ENCODE measurements around the gene A2M. TPM values are rescaled to one million over a fixed set of nuclear protein-coding genes. Genes with fewer than 3 reads are reported as not detected.
"Not testable (repeated sequence)": the region's sequence is repeated elsewhere in the genome, so short reads cannot be mapped to it uniquely, and the experiment has no call there.

A2M gene
- total RNA-seq, result 1 to 10 TPM; 2.7 to 3.4 TPM

DNA sequence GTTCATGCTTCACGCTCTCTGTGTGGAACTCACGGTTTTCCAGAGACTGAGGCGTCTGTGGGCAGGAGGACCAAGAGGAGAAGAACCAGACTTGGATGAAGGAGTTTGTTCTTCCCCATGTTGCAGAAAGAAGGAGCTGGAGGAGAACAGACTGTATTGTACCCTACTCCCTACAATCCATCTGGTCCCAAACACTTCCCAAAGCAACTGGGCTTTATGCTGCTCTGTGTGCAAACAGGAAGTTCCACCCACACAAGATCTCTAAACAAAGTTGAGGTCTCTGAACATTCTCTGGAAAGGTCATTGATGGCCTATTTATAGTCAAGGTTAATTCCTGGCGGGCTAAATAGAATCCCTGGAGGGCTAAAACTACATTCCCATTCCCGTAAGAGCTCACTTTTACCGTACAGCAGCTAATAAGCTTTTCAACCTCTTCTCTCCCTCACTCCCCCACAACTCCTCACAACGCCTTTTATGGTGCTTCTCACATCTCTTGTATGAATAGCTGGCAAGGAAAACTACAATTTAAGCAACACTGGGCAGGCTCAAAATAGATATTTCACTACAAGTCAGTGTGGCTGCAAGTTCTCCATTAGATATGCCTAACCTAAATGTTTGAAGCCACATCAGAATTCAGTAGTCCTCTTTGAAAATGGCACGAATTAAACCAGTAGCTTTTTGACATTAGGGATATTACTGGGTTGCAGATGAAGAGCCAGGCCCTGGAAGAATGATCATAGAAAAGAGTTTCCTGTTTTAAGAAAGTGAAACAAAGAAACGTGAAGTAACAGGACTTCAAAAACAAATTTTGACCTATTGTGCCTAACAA is at the start of gene A2M:
A2M (minus strand) TSS at position 189 of the 829 bp plus-strand sequence; CDS start at position 119, 70 bp downstream.
- Mint-ChIP-seq H3K27me3 (peaks cover 7% of the 10 kb centered on the region), H3K4me1 (peaks cover 10% of the 10 kb centered on the region), H3K9me3 (no peaks in the 10 kb centered on the region), H3K4me3 (peak within 1 kb of the TSS; percentile 31), H3K27ac (no peak within 1 kb of the TSS), H3K36me3 (no peaks in the 10 kb centered on the region)
- DNase-seq, result no peak
- ATAC-seq (ENCODE audit: low read depth), result no peak
- POLR2A ChIA-PET, result no interaction called here

DNA sequence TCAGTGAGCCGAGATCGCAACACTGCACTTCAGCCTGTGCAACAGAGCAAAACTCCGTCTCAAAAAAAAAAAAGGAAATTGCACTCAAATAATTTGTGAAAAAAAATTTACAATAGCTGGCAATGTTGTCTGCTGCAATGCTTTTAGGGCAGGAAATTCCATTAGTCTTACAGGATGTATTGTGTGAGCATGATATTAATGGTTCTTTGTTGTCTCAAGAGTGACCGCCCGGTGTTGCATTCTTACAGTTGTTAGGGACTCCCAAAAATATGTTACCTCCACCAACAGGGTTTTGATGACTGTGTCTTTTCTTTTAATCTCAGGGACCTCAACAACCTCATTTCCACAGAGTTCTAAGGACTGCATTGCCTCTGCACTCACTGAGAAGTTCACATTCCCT is 47.7 kb upstream of the A2M start:
- DNase-seq (no peak), ATAC-seq (ENCODE audit: low read depth) (no peak)
- H3K4me1 Mint-ChIP-seq, result no peaks in the 10 kb centered on the region
- H3K4me3 Mint-ChIP-seq, result no peak overlapping the region
- no peaks in the 10 kb centered on the region for H3K9me3 Mint-ChIP-seq
- H3K27ac Mint-ChIP-seq, result no peak overlapping the region
- POLR2A ChIA-PET, result no interaction called here
- H3K27me3 Mint-ChIP-seq, result peaks cover 11% of the 10 kb centered on the region
- no peaks in the 10 kb centered on the region for H3K36me3 Mint-ChIP-seq

DNA sequence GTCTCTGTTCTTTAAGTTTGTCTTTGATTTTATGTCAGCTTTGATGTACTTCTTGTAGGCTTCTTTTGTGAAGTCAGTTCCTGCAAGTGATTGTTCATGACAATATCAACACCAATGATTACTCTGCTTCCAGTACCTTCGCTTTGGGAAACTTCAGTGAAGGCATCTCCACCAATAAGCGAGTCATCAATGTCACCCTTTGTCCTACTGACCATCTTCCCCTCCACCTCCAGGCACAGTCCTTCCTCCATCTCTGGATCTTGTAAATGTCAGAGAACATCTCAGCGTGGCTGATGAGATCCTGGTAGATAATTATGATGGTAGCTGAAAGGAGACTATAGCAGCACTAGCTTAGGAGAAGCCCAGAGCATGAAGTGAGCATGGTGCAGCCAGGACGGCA is 40.4 kb upstream of the A2M start:
- DNase-seq, result no peak
- POLR2A ChIA-PET, result no interaction called here
- Mint-ChIP-seq H3K27me3 (peaks cover 7% of the 10 kb centered on the region), H3K4me3 (no peak overlapping the region), H3K27ac (no peak overlapping the region), H3K4me1 (no peaks in the 10 kb centered on the region), H3K9me3 (peaks cover 1% of the 10 kb centered on the region), H3K36me3 (no peaks in the 10 kb centered on the region)
- ATAC-seq (ENCODE audit: low read depth), result no peak

- H3K27ac Mint-ChIP-seq, result no peak overlapping the region
- no peaks in the 10 kb centered on the region for H3K27me3 Mint-ChIP-seq
- DNase-seq, result no peak
- POLR2A ChIA-PET, result no interaction called here
- peaks cover 12% of the 10 kb centered on the region for H3K9me3 Mint-ChIP-seq
- no peak for ATAC-seq (ENCODE audit: low read depth)
- peaks cover 4% of the 10 kb centered on the region for H3K36me3 Mint-ChIP-seq
- H3K4me1 Mint-ChIP-seq, result peaks cover 3% of the 10 kb centered on the region
- no peak overlapping the region for H3K4me3 Mint-ChIP-seq
Measured at GRCh38 chr12:9149372-9149771, 33.7 kb upstream of the A2M start.

DNA sequence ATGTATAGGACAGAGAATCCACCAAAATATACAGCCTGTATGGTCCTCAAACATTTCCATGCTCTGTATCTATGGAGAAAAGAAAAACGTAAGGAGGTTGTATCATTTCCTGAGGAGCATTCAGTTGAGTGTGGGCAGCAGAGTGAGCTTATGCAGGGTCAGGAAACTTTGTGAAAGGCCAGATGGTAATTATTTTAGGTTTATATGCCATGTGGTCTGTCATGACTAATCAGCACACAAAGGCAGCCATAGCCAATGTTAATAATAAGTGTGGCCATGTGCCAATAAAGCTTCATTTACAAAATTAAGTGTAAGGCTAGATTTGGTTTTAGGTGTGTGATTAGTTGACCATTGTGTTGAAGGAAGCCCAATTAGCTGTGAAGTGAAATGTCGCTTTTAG is 33.2 kb upstream of the A2M start:
- Mint-ChIP-seq H3K9me3 (peaks cover 15% of the 10 kb centered on the region), H3K27ac (no peak overlapping the region), H3K36me3 (peaks cover 5% of the 10 kb centered on the region), H3K4me1 (peaks cover 3% of the 10 kb centered on the region), H3K27me3 (no peaks in the 10 kb centered on the region), H3K4me3 (no peak overlapping the region)
- ATAC-seq (ENCODE audit: low read depth) (no peak), DNase-seq (no peak)
- POLR2A ChIA-PET, result no interaction called here

DNA sequence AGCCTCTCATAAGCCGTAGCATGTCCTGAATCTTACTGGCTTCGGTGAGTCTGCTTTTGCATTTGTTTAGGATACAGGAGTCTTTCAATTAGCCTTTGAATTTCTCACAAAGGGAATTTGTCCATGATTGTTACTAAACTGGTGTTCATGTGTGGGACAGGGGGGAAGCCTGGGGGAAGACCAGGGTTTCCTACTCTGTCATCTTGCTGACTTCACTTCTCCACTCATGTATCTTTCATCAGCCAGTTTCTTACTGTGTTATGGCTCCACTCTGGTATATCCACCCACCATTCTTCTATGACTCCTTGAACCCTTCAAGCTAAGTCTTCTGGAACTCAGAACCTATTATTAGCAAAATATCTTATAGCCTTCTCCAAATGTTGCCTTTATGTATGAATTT is 31.7 kb upstream of the A2M start:
- H3K36me3 Mint-ChIP-seq, result peaks cover 9% of the 10 kb centered on the region
- no peak for DNase-seq
- peaks cover 3% of the 10 kb centered on the region for H3K4me1 Mint-ChIP-seq
- H3K27me3 Mint-ChIP-seq, result peaks cover 3% of the 10 kb centered on the region
- H3K4me3 Mint-ChIP-seq, result no peak overlapping the region
- H3K9me3 Mint-ChIP-seq, result peaks cover 19% of the 10 kb centered on the region
- POLR2A ChIA-PET, result no interaction called here
- no peak for ATAC-seq (ENCODE audit: low read depth)
- H3K27ac Mint-ChIP-seq, result no peak overlapping the region

DNA sequence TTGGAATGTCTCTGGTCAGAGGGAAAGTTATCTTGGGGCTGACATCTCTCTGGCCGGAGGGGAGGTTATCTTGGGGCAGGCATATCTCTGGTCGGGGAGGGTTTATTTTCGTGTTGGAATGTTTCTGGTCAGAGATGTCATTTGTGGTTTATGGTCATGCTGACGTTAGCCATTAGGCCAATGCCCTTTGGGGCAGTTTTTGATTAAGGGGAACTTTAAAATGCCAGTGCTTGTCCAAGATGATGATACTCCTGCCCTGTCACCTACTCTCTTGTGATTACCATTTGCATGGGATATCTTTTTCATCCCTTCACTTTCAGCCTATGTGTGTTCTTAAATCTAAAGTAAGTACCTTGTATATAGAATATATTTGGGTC is 29.0 kb upstream of the A2M start:
- DNase-seq, result no peak
- H3K27ac Mint-ChIP-seq, result no peak overlapping the region
- H3K27me3 Mint-ChIP-seq, result peaks cover 3% of the 10 kb centered on the region
- no peak for ATAC-seq (ENCODE audit: low read depth)
- peaks cover 3% of the 10 kb centered on the region for H3K4me1 Mint-ChIP-seq
- peaks cover 9% of the 10 kb centered on the region for H3K36me3 Mint-ChIP-seq
- POLR2A ChIA-PET, result no interaction called here
- peaks cover 19% of the 10 kb centered on the region for H3K9me3 Mint-ChIP-seq
- no peak overlapping the region for H3K4me3 Mint-ChIP-seq

DNA sequence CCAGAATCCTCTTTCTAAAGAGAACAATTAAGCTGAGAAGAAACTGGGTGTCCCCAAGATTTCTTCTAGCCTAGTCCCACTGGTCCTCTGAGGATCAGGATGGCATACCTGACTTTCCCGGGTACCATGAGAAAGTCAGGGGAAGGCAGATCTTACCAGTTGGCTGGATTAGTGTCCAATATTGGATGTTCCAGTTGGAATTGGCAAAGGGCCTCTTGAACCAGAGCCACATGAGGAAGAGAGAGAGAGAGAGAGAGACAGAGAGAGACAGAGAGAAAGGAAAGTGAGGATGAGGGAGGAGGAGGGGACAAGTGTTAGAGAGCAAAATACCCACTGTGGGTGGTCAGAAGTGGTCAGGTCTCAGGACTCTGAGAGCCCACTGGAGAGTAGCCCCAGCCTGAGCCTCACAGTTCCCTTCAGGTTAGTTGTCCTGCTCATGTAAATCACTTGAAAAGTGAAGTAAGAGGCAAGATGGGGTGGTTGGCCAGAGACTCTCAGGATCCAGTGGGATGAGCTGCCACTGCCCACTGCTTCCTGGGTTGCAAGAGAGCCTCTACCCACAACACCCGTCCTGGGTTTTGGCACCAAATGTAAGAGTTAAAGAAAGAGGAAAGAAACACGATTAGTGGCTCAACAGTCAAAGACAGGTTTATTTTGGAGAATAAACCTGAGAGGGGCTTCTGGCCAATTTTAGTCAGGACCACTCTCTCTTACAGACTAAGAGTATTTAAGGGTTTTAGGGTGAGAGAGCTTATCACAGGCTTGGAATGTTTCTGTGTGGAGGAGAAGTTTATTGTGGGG is 28.4 kb upstream of the A2M start:
- no peak overlapping the region for H3K27ac Mint-ChIP-seq
- ATAC-seq (ENCODE audit: low read depth) (no peak), DNase-seq (no peak)
- peaks cover 19% of the 10 kb centered on the region for H3K9me3 Mint-ChIP-seq
- POLR2A ChIA-PET, result no interaction called here
- H3K4me3 Mint-ChIP-seq, result no peak overlapping the region
- H3K4me1 Mint-ChIP-seq, result peaks cover 3% of the 10 kb centered on the region
- peaks cover 3% of the 10 kb centered on the region for H3K27me3 Mint-ChIP-seq
- peaks cover 9% of the 10 kb centered on the region for H3K36me3 Mint-ChIP-seq

- DNase-seq (no peak), ATAC-seq (ENCODE audit: low read depth) (no peak)
- Mint-ChIP-seq H3K4me3 (no peak overlapping the region), H3K27me3 (peaks cover 5% of the 10 kb centered on the region), H3K4me1 (peaks cover 3% of the 10 kb centered on the region), H3K9me3 (peaks cover 17% of the 10 kb centered on the region), H3K36me3 (peaks cover 9% of the 10 kb centered on the region), H3K27ac (no peak overlapping the region)
- POLR2A ChIA-PET, result no interaction called here
Measured at GRCh38 chr12:9143137-9143536, 27.4 kb upstream of the A2M start.

DNA sequence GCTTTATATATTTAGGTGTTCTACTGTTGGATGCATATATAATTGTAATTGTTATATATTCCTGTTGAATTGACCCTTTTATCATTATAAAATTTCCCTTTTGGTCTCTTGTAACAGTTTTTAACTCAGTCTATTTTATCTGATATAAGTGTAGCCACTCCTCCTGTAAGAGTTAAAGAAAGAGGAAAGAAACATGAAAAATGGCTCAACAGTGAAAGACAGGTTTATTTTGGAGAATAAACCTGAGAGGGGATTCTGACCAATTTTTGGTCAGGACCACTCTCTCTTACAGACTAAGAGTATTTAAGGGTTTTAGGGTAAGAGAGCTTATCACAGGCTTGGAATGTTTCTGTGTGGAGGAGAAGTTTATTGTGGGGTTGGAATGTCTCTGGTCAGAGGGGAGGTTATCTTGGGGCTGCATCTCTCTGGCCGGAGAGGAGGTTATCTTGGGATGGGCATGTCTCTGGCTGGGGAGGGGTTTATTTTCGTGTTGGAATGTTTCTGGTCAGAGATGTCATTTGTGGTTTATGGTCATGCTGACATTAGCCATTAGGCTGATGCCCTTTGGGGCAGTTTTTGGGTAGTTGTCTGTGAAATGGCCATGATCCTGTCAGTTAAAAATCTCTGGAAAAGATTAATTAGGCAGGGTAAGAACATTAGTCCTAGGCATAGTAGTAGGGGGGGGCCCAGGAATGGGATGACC is 24.0 kb upstream of the A2M start:
- H3K4me3 Mint-ChIP-seq; H3K4me1 Mint-ChIP-seq; H3K27me3 Mint-ChIP-seq; POLR2A ChIA-PET; H3K36me3 Mint-ChIP-seq; DNase-seq; H3K27ac Mint-ChIP-seq; ATAC-seq (ENCODE audit: low read depth): not testable (repeated sequence)
- H3K9me3 Mint-ChIP-seq, result peaks cover 10% of the 10 kb centered on the region

- Mint-ChIP-seq H3K9me3 (peaks cover 1% of the 10 kb centered on the region), H3K36me3 (no peaks in the 10 kb centered on the region), H3K4me3 (no peak overlapping the region), H3K27me3 (peaks cover 2% of the 10 kb centered on the region), H3K4me1 (no peaks in the 10 kb centered on the region), H3K27ac (no peak overlapping the region)
- POLR2A ChIA-PET, result no interaction called here
- no peak for ATAC-seq (ENCODE audit: low read depth)
- DNase-seq, result no peak
Measured at GRCh38 chr12:9135903-9136310, 20.2 kb upstream of the A2M start.

GRCh38 chr12:9134981-9135628 is 19.4 kb upstream of the A2M start:
- H3K4me1 Mint-ChIP-seq, result no peaks in the 10 kb centered on the region
- no peak overlapping the region for H3K4me3 Mint-ChIP-seq
- H3K27me3 Mint-ChIP-seq, result peaks cover 2% of the 10 kb centered on the region

GRCh38 chr12:9133216-9133916 is 17.6 kb upstream of the A2M start:
- H3K36me3 Mint-ChIP-seq, result no peaks in the 10 kb centered on the region
- no peak overlapping the region for H3K4me3 Mint-ChIP-seq
- no peak for DNase-seq
- H3K27me3 Mint-ChIP-seq, result no peaks in the 10 kb centered on the region
- no peak for ATAC-seq (ENCODE audit: low read depth)
- POLR2A ChIA-PET, result no interaction called here
- H3K27ac Mint-ChIP-seq, result no peak overlapping the region
- H3K9me3 Mint-ChIP-seq, result peaks cover 1% of the 10 kb centered on the region
- H3K4me1 Mint-ChIP-seq, result no peaks in the 10 kb centered on the region

More at GRCh38 chr12:9134981-9135628, 19.4 kb upstream of the A2M start:
- no peak for ATAC-seq (ENCODE audit: low read depth)
- POLR2A ChIA-PET, result no interaction called here
- no peak overlapping the region for H3K27ac Mint-ChIP-seq
- DNase-seq, result peak; percentile 20
- H3K9me3 Mint-ChIP-seq, result peaks cover 1% of the 10 kb centered on the region
- no peaks in the 10 kb centered on the region for H3K36me3 Mint-ChIP-seq
